A172 (cell line): ENCODE data around the gene UTS2B. TPM values are rescaled to one million over a fixed set of nuclear protein-coding genes. Genes with fewer than 3 reads are reported as not detected.

ENCODE experiments used
- DNase-seq: peaks from one replicate; pipeline ENCODE4 v3.0.0-alpha.2; 2015; ENCODE audit warnings: low spot score
- total RNA-seq: library from RNA; depleted of rRNA; stranded (reverse); fragments of >200 nt; shearing (Covaris generic); gene quantifications from 2 replicates; pipeline ENCODE4 v1.2.3, GENCODE V29; 2014

UTS2B gene
- total RNA-seq, 1 experiment from 2014 or later, result not detected

GRCh38 chr3:191327526-191327925, 2.8 kb downstream of the UTS2B start:
- no peak for DNase-seq

- DNase-seq, result no peak
Observed at GRCh38 chr3:191324936-191325335, 5.4 kb downstream of the UTS2B start.

- no peak for DNase-seq
Observed at GRCh38 chr3:191321019-191321767, 9.1 kb downstream of the UTS2B start.

- DNase-seq, result no peak
Observed at GRCh38 chr3:191320316-191320715, 10.0 kb downstream of the UTS2B start.

- no peak for DNase-seq
Observed at GRCh38 chr3:191316876-191317603, 13.3 kb downstream of the UTS2B start.

GRCh38 chr3:191314109-191314728, 16.1 kb downstream of the UTS2B start:
- no peak for DNase-seq

GRCh38 chr3:191313296-191313695, 17.0 kb downstream of the UTS2B start:
- no peak for DNase-seq

GRCh38 chr3:191307341-191307740, 23.0 kb downstream of the UTS2B start:
- no peak for DNase-seq

- DNase-seq, result no peak
Observed at GRCh38 chr3:191306428-191306827, 23.9 kb downstream of the UTS2B start.

GRCh38 chr3:191303596-191303995, 26.7 kb downstream of the UTS2B start:
- no peak for DNase-seq

GRCh38 chr3:191302451-191302850, 27.9 kb downstream of the UTS2B start:
- DNase-seq, result no peak

- no peak for DNase-seq
Observed at GRCh38 chr3:191301782-191302411, 28.4 kb downstream of the UTS2B start.

GRCh38 chr3:191301017-191301416, 29.3 kb downstream of the UTS2B start:
- DNase-seq, result no peak

GRCh38 chr3:191300422-191300821, 29.9 kb downstream of the UTS2B start:
- no peak for DNase-seq

- DNase-seq, result no peak
Observed at GRCh38 chr3:191298846-191299245, 31.5 kb downstream of the UTS2B start.

- DNase-seq, result no peak
Observed at GRCh38 chr3:191296041-191296541, 34.2 kb downstream of the UTS2B start.

GRCh38 chr3:191294291-191294690, 36.0 kb downstream of the UTS2B start:
- DNase-seq, result no peak

GRCh38 chr3:191292243-191293015, 37.9 kb downstream of the UTS2B start:
- DNase-seq, result no peak

- DNase-seq, result no peak
Observed at GRCh38 chr3:191290311-191291025, 39.9 kb downstream of the UTS2B start.

GRCh38 chr3:191283400-191283799, 46.9 kb downstream of the UTS2B start:
- no peak for DNase-seq
